GM21367 (cell line): Measurements from ENCODE around the gene HS3ST2.
"Not testable (repeated sequence)": the region's sequence is repeated elsewhere in the genome, so short reads cannot be mapped to it uniquely, and the experiment has no call there.

Source experiments
- ATAC-seq: cut with Tn5 transposase; IDR thresholded peaks from one replicate; pipeline ENCODE4 v1.9.1; 2021; ENCODE audit not compliant: unreplicated experiment

Gene HS3ST2

DNA sequence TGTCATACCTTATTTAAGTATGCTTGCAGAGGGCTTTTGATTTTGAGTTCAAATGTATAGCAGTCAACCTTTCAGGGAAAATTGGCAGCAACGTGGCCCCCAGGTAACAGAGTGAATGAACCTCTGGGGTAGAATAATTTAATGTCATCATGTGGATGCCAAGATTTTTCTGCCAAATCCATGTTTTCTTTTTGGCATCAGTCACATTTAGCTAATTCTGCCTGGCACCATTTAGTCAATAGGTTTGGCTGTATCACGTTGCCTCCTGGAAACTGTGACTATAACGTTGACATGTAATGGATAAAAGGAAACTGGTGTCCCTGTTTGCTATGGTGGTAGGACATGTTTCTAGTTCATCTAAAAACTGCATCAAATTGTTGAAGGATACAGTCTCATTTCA lies 115.5 kb downstream of the HS3ST2 start:
- no peak for ATAC-seq

DNA sequence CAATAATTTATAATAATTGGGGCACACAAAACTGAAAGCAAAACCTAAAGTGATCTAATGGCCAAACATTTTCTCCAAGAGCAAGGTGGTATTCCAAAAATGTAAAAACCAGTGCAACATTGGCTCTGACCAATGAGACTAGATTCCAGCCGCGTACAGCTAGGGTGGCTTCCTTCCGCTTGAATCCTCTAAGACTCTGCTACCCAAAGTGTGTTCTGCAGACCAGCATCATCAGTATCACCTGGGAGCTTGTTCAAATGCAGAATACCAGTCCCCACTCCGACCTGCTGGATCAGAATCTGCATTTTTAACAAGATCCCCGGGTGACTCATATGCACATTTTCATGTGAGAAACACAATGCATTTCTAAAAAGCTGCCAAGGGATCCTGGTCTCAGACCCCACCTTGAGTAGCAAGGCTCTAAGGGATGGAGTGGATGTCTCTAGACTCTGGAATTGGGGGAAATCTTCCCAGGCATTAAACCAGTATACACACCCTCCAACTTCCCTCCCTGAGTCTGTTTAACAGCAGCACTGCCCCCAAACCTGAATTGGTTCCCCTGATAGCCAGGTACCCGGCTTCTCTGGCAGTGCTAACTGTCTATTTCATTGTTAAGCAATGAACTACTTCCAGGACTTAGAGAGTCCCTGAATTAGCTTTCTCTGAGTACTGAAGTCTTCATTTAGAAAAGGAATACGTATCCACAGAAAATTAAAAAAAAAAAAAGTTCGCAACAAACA lies 118.2 kb downstream of the HS3ST2 start:
- no peak for ATAC-seq

DNA sequence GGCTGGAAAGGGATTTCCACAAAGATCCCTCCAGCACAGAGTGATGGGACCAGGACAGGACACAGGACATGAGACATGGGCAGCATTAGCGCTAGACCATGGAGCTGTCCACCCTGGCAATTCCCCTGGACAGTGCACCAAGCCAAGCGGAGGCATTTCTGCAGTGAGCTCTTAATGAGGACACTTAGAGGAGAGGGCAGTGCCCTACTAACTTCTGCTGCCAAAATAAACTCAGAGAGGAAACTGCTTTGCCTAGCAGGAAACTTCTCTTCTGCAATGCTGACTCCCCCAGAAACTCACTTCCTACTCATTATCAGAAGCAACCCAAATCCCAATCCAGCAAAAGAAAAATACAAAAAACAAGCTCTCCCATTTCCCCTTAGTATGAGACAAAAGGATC lies 119.2 kb downstream of the HS3ST2 start:
- ATAC-seq = no peak

DNA sequence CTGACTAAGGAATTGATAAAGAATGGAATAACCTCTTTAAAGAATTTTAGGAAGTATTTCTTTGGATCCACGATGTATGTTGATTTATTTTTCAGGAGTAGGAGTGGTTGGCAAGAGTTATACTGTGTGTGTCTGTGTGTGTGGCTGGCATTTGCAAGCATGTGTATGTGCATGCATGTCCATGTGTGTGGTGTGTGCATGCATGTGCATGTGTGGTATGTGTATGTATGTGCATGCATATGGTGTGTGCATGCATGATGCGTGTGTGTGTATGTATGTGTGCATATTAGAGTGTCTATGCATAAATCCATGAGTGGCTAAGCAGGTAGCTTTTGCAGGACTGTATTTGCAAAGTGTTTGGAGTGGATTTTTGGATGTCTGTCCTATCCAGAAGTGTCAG lies 120.8 kb downstream of the HS3ST2 start:
- no peak for ATAC-seq

DNA sequence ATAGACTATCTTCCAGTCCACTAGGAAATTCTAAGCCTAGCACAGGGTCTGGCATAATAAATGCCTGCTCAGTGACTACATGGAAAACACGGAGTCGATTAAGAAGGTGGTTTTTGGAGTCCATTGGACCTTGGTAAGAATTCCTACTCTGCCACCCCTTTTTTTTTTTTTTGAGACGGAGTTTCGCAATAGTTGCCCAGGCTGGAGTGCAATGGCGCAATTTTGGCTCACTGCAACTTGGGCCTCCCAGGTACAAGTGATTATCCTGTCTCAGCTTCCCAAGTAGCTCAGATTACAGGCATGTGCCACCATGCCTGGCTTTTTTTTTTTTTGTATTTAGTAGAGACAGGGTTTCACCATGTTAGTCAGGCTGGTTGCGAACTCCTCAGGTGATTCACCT lies 123.2 kb downstream of the HS3ST2 start:
- ATAC-seq = no peak

DNA sequence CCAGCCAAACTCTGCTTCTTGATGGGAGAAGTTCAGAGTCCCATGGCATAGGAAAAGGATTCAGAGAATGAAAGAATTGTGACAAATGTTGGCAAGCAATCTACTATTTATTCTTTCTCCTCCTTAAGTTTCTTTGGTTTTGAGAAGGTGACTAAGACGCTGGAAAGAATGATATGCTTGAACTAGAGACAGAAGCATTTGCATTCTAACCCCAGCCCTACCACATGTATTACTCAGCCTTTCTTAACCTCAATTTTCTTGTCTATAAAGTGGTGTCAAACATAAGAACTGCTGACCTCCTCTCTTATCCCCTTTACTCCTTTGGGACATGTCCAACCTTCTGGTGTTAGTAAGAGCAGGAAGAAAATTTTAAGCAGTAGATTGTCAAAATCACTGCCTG lies 124.7 kb downstream of the HS3ST2 start:
- no peak for ATAC-seq

DNA sequence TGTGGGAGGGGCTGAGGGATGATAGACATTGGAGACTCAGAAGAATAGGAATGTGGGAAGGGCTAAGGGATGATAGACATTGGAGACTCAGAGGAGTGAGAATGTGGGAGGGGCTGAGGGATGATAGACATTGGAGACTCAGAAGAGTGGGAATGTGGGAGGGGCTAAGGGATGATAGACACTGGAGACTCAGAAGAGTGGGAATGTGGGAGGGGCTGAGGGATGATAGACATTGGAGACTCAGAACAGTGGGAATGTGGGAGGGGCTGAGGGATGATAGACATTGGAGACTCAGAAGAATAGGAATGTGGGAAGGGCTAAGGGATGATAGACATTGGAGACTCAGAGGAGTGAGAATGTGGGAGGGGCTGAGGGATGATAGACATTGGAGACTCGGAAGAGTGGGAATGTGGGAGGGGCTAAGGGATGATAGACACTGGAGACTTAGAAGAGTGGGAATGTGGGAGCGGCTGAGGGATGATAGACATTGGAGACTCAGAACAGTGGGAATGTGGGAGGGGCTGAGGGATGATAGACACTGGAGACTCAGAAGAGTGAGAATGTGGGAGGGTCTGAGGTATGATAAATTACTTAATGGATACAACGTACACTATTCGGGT lies 125.9 kb downstream of the HS3ST2 start:
- ATAC-seq = not testable (repeated sequence)

DNA sequence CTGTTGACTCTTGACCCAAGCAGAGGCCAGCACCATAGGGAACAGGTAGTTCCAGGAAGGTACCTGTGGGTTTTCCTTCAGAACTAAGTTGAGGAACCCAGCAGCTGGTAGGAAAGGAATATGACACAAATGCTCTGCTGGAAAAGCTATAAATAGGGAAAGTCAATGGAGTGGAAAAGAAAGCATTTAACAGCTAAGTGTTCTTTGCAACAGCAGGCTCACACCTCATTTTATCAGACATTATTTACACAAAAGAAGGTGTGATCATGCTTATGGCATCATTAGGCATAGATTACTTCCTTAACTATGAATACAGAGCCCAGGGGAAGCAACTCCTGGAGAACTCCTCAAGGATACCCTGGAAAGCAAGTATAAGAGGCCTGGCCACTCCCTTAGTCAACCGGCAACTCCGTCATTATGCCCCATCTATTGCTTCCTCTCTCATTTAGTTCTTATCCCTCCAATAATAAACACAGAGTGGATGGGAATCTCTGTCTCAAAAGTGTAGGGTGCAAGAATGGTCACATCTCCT lies 128.1 kb downstream of the HS3ST2 start:
- ATAC-seq = no peak

DNA sequence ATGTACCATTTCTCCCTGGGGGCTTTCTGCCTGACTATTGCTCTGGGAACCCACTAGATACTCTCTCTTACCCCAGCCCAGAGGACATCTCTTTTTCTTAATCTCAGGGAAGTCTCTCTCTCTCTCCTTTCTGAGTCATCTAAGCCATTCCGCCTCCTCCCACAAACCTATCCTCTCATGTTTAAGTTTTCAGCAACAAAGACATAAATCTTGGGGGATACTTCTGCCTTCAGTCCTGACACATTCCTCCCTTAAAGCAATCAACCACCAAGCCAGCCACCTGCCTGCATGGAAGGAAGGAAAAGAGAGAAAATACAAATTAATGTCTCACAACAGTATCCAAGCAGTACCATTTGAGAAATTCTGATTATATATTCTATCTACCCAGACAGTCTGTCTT lies 128.8 kb downstream of the HS3ST2 start:
- ATAC-seq = no peak

DNA sequence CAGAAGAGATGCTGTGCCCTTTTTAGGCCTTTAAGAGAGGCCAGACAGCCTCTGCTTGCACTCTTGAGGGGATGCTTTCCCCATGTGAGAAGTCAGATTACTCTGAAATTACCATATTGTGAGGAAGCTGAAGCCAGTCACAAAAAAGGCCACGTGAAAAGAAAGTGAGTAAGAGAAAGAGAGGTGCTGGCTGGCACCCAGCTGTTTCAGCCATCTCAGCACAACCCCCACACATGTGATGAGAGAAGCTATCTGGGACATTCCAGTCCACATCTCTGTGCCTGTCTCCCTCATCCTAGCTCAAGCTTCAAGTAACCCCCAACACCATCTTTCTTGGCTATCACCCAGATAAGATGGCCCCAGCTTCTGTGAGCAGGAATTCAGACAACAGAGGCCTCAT lies 131.4 kb downstream of the HS3ST2 start:
- no peak for ATAC-seq

DNA sequence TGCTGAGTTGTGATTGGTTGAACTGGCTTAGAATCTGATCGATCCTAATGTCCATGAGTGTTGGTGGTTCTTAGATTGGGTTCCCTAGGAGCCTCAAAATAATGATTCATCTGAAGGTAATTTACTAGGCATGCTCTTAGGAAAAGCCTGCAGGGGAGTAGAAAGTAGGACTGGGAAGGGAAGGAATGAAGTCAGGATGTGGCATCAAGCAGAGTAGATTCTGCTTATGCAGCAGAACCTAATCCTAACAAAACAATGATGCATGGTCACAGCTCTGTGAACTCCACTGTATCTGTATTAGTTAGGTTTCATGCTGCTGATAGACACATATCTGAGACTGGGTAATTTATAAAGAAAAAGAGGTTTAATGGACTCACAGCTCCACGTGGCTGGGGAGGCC lies 132.5 kb downstream of the HS3ST2 start:
- no peak for ATAC-seq

DNA sequence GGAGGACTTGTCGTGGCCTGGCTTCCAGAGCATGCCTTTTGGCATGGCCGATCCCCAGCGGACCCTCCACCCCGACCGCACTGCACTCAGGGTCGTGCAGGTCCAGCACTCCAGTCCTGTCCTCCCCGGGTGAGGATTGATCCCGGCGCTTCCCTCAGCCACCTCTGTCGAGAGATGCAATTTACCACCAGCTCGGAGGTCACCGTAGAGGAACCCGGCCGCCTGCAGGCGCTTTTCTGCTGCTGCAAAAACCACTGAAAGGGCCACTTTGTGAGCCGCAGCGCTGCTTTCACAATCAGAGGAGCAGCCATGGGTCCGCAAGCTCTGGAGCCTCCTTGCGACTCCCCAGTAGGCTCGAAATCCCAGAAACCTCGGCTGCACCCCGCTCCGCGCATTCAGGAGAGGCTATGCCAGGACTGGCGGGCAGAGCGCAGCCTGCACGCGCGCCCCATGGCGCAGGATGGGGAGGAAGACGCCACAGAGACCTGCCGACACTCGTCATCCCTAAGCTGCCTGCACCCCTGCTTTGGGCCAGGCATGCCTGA lies 134.2 kb downstream of the HS3ST2 start:
- no peak for ATAC-seq

DNA sequence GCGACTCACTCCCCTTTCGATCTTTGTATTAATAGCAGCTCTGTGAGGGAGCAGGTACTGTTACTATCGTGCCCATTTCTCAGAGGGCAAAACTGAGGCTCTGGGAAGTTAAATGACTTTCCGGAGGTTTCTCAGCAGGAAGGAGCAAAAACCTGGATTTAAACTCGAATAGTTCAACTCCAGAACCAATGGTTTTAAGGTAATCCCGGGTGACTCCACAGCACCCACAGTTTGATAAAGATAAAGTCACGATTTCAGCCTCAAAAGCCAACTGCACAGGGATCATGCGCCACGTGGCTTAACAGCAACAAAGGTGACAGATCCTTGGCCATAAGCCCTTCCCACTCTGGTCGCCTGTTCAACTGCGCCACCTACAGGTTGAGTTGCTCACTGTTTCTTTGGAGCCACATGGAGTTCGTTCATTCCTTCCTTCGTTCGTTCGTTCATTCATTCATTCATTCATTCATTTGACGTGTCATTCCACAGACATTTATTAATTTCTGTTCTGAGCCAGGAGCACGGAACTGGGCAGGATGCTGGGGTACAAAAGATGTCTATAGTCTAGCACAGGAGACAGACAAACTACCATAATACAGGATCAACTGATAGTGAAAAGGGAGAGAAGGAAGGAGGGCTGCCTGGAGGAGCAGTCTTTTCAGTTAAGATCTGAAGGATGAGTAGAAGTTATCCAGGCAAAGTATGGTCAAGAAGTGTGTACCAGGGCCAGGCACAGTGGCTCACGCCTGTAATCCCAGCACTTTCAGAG lies 134.8 kb downstream of the HS3ST2 start:
- no peak for ATAC-seq

DNA sequence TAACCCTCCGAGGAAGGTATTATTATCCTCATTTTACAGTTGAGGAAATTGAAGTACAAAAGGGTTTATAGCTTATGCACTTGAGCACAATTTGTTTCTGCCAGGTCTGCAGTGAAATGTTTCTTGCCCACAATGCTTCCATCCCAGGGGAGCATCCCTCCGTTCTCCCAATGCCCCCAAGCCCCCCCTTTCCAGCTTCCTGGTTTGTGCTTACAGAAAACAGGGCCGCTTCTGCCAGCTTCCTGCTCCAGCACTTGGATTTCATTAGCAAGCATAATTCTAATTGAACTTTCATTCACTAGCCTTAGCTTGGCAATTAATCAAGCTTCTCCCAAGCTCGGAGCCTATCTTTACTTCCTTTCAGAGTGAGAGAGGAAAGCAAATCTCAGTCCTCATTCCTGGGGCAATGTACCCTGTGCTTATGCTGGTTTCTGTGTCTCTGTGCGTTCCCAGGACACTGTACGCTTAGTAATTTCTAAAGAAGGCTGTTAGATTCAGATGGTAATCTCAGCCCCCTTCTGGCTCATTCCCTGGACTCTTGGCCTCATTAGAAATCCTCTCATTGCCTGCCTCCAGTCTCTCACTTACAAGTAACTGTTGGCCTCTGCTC lies 141.6 kb downstream of the HS3ST2 start:
- no peak for ATAC-seq

DNA sequence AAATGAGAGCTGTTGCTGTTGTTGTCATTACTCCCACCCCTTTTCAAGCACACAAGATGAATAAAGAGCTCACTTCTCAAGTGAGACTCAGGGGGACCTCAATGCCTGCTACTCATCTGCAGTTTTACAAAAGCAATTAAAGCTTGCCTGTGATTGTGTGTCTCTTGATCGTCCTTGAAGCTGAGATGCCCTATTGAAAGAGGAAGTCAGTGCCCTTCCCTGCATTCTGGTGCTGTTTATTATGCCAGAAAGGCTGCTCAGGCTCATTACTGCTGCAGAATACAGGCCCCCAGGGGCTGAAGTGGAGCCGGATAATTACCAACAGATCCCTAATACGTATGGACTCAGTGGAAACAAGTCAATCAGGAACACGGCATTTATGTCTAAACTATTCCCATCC lies 147.2 kb downstream of the HS3ST2 start:
- no peak for ATAC-seq

DNA sequence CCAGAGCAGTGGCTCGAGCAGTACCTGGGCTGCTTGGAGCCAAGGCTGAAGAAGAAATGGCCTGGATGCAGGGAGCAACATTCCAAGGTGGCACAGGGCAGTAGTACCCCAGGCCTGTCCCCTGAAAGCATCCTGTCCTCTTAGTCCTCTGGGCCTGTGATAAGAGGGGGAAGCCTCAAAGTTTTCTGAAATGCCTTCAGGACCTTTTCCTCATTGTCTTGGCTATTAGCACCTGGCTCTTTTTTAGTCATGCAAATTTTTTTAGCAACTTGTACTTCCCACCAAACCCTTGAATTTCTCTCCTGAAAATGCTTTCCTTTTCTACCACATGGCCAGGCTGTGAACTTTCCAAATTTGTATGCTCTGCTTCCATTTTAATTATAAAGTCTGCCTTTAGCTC lies 148.9 kb downstream of the HS3ST2 start:
- ATAC-seq = no peak
